Suprapubic skin (tissue), 4 donors: ENCODE results near the gene BPI.

ENCODE experiments used
- POLR2A ChIP-seq, 2 donors: fragments of 450-650 bp; IDR thresholded peaks; one replicate each; pipeline ENCODE4 v1.6.1; 2017; ENCODE audit warnings: antibody characterized with exemption in 2 of 2, mild to moderate bottlenecking in 2 of 2, moderate library complexity in 2 of 2
- POLR2AphosphoS5 ChIP-seq, 3 donors: sonication (generic); formaldehyde crosslinking; IDR thresholded peaks; one replicate each; pipeline ENCODE4 v1.6.1; 2017; ENCODE audit warnings: antibody characterized with exemption in 3 of 3
- TF ChIP-seq, protein P1 (sequence below), 2 donors: fragments of 200-600 bp in 1 of 2; fragments of 450-650 bp in 1 of 2; sonication (generic) in 1 of 2; IDR thresholded peaks; one replicate each; pipeline ENCODE4 v1.5.1; 2016 to 2019; ENCODE audit warnings: antibody characterized with exemption in 2 of 2, mild to moderate bottlenecking in 1 of 2, moderate library complexity in 1 of 2

DNA sequence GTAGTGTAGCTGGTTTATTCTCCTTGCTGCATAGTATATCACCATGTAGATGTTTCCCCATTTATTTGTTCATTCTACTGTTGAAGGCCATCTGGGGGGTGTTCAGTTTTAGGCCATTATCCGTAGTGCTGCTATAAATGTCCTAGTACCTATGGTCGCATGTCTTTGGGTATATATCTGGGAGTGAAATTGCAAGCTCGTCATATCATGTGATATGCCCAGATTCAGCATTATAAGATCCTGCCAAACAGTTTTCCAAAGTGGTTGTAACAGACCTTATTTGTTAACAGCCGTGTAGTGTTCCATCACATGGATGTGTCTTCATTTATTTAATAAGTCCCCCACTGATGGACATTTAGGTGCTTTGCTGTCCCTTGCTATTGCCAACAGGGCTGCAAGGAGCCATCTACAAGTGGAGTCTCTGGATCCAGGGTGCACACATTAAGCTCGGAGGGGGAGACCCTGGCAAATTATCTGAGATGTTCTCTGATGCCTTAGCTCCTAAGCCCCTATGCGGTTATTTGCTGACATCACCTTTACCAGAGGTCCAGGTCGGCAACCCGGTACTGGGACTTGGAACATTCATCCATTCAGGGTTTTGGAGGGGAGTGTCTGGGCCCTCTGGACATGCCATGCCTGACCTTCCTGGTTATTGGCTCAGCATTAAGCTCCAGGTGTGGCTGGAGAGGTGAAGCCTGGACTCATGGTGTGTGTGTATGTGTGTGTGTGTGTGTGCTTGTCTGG, 59.2 kb downstream of the BPI start:
- TF ChIP-seq, protein P1, sequence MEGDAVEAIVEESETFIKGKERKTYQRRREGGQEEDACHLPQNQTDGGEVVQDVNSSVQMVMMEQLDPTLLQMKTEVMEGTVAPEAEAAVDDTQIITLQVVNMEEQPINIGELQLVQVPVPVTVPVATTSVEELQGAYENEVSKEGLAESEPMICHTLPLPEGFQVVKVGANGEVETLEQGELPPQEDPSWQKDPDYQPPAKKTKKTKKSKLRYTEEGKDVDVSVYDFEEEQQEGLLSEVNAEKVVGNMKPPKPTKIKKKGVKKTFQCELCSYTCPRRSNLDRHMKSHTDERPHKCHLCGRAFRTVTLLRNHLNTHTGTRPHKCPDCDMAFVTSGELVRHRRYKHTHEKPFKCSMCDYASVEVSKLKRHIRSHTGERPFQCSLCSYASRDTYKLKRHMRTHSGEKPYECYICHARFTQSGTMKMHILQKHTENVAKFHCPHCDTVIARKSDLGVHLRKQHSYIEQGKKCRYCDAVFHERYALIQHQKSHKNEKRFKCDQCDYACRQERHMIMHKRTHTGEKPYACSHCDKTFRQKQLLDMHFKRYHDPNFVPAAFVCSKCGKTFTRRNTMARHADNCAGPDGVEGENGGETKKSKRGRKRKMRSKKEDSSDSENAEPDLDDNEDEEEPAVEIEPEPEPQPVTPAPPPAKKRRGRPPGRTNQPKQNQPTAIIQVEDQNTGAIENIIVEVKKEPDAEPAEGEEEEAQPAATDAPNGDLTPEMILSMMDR (IDR thresholded peaks at IDR 0.05), result no peak
- no peak for TF ChIP-seq POLR2A (IDR thresholded peaks at IDR 0.05)
- TF ChIP-seq POLR2AphosphoS5 (IDR thresholded peaks at IDR 0.05), result no peak
